Skeletal muscle tissue (tissue), 4 donors: ENCODE data around the gene SHD. TPM values are rescaled to one million over a fixed set of nuclear protein-coding genes. Genes with fewer than 3 reads are reported as not detected.

Experiments
- H3K27ac ChIP-seq: one replicate; pipeline ENCODE4 v1.7.0; 2013; ENCODE audit warnings: mild to moderate bottlenecking, low read depth, low read length, inconsistent platforms
- H3K27me3 ChIP-seq, 3 donors: one replicate each; pipeline ENCODE4 v1.7.0; 2013; ENCODE audit warnings: low read length in 3 of 3; ENCODE audit not compliant: control insufficient read depth in 3 of 3, insufficient read depth in 3 of 3
- H3K36me3 ChIP-seq, 3 donors: one replicate each; pipeline ENCODE4 v1.7.0; 2013; ENCODE audit warnings: low read length in 3 of 3; ENCODE audit not compliant: control insufficient read depth in 3 of 3, insufficient read depth in 3 of 3
- H3K4me1 ChIP-seq, 3 donors: one replicate each; pipeline ENCODE4 v1.7.0; 2013; ENCODE audit warnings: low read length in 3 of 3, mild to moderate bottlenecking in 3 of 3; ENCODE audit not compliant: control insufficient read depth in 3 of 3, insufficient read depth in 3 of 3
- H3K4me3 ChIP-seq, 3 donors: one replicate each; pipeline ENCODE4 v1.7.0; 2013; ENCODE audit warnings: low read length in 3 of 3
- H3K9ac ChIP-seq, 3 donors: one replicate each; pipeline ENCODE4 v1.7.0; 2013; ENCODE audit warnings: low read length in 3 of 3, mild to moderate bottlenecking in 3 of 3, moderate library complexity in 2 of 3, low read depth in 1 of 3
- H3K9me3 ChIP-seq, 3 donors: one replicate each; pipeline ENCODE4 v1.7.0; 2013; ENCODE audit warnings: low read length in 3 of 3; ENCODE audit not compliant: control insufficient read depth in 3 of 3
- total RNA-seq: library from RNA; depleted of rRNA; stranded (reverse); fragments of >200 nt; gene quantifications from one replicate; pipeline ENCODE4 v1.2.3, GENCODE V29; 2014
- donor health status: Osteomylitis.

SHD gene
- total RNA-seq, 1 donor from 2014 or later, result 24.5 TPM

DNA sequence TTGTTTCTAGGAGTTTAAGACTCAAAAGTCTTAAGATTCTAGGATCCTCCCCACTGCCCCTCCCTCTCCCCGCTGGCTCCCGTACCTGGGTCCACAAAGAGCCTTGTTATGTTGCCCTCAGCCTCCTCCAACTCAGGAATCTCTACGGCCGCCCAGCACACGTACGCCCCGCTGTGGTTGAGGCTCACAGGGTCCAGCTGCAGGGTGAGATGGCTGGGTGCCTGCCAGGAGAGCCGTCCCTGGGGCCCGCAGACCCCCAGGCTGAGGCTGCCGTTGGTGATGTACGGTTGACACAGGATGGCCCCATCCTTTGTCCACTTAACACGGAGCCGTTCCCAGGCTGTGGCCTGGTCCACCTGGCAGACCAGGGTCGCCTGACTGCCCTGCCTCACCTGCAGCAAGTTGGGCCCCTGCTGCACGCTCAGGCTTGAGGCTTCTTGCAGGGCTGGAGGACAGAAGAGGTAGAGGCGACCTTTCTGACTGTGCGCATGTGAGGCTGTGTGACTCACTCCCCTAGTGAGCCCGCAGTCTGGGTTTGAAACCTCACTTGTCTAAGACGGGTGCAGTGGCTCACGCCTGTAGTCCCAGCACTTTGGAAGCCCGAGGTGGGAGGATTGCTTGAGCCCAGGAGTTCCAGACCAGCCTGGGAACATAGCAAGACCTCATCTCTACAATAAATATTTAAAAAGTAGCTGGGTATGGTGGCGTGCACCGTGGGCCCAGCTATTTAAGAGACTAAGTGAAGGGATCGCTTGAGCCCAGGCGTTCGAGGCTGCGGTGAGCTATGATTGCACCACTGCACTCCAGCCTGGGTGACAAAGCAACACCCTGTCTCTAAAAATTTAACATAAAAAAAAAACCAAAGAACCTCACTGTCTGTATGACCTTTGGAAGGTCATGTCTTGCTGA, 19.1 kb downstream of the SHD start:
- no peak overlapping the region for H3K27ac ChIP-seq
- no peaks in the 10 kb centered on the region for H3K9me3 ChIP-seq
- peaks cover 16 to 24% (median 21%) of the 10 kb centered on the region in 3 donors for H3K27me3 ChIP-seq

DNA sequence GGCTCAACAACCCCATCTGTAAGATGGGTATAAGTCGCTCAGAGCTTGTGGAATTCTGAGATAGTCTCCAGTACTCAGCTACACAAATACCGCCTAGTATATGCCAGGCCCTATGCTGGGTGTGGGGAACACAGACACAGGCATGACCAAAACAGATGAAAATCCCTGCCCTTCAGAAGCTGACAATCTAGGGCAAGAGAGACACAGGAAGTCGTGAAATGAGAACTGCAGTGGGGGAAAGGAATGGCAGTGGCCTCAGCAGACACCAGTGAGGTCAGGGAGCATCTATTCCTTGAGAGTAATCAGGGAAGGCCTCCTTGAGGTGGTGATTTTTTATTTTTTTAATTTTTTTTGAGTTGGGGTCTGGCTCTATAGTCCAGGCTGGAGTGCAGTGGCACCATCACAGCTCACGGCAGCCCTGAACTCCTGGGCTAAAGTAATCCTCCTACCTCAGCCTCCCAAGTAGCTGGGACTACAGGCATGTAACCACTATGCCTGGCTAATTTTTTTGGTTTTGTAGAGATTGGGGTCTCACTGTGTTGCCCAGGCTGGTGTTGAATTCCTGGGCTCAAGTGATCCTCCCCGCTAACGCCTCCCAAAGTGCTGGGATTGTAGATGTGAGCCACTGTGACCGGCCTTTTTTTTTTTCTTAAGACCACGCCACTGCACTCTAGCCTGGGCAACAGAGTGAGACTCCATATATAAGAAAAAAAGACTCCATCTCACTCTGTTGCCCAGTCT, 19.9 kb downstream of the SHD start:
- no peak overlapping the region for H3K27ac ChIP-seq
- H3K27me3 ChIP-seq, result peaks cover 20 to 27% (median 25%) of the 10 kb centered on the region in 3 donors
- H3K36me3 ChIP-seq, result no peaks in the 10 kb centered on the region
- no peak overlapping the region for H3K4me3 ChIP-seq
- H3K9me3 ChIP-seq, result no peaks in the 10 kb centered on the region
- no peaks in the 10 kb centered on the region for H3K4me1 ChIP-seq
- no peak overlapping the region for H3K9ac ChIP-seq

More for the DNA sequence above, 19.1 kb downstream of the SHD start:
- H3K4me1 ChIP-seq, result no peaks in the 10 kb centered on the region
- no peak overlapping the region for H3K9ac ChIP-seq
- no peaks in the 10 kb centered on the region for H3K36me3 ChIP-seq
- no peak overlapping the region for H3K4me3 ChIP-seq

DNA sequence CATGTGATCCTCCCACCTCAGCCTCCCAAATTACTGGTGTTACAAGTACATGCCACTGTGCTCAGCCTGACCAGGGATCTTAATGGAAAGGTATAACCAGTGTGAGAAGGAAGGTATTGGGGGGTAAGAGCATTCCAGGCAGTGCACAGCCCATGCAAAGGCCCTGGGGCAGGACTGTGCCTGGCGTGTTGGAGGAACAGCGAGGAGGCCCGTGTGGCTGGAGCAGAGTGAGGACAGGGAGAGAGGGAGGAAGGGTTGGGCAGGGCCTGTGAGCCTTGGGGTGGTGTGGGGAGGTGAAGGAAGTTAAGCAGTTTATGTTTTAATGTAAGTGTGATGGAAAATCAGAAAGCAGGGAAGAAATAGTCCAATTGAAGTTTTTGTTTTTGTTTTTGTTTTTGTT, 21.5 kb downstream of the SHD start:
- Histone ChIP-seq H3K27ac (no peak overlapping the region), H3K27me3 (peaks cover 23 to 29% (median 24%) of the 10 kb centered on the region in 3 donors), H3K4me1 (no peaks in the 10 kb centered on the region), H3K9ac (no peak overlapping the region), H3K9me3 (no peaks in the 10 kb centered on the region), H3K4me3 (no peak overlapping the region), H3K36me3 (no peaks in the 10 kb centered on the region)

DNA sequence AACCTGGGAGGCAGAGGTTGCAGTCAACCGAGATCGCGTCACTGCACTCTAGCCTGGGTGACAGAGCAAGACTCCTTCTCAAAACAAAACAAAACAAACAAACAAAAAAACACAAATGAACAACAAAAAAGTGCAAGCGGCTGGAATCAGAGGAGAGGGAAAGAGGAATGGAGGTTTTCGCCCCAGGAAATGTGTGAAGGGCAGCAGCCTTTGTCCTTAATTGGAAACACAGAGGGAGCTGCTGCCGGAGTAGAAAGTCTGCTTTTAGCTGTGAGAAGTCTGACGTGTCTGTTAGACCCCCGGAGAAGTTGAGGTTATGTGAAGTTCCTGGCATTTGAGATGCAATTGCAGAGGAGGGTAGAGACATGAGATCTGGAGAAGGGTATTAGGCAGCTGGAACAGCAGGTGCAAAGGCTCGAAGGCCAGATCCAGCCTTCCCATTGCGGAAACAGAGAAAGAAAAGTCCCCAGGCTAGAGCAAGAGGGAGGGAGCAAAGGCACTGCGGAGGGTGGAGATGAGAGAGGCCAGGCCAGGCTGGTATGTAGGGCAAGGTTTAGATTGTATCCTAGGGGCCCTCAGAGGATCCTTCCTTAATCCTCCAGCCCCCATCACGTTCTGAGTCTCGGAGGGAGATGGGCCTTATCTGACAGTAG, 22.6 kb downstream of the SHD start:
- Histone ChIP-seq H3K4me3 (no peak overlapping the region), H3K27ac (no peak overlapping the region), H3K4me1 (no peaks in the 10 kb centered on the region), H3K9me3 (no peaks in the 10 kb centered on the region), H3K27me3 (peaks cover 17 to 27% (median 22%) of the 10 kb centered on the region in 3 donors), H3K9ac (no peak overlapping the region), H3K36me3 (no peaks in the 10 kb centered on the region)

DNA sequence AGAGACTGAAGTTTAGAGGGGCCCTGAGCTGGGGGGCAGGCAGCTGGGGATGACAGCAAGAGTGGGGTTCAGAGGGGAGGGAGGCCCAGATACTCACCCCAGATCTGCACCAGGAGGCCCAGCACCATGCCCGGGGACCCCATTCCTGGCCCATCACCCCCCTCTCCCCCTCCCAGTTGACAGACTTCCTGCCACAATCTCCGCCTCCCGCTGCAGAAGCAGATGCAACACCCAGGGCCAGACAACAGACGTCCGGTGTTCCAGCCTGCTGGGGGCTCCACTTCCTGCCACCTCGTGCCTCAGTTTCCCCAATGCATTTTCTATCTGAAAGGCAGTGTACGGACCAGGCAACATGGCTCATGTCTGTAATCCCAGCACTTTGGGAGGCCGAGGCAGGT, 23.2 kb downstream of the SHD start, which contains the start of gene TMIGD2:
TSS of gene TMIGD2 (minus strand) at position 147 of the 398 bp plus-strand sequence. CDS start at position 143, 4 bp downstream.
- Histone ChIP-seq H3K27me3 (peaks cover 17 to 28% (median 23%) of the 10 kb centered on the region in 3 donors), H3K9ac (no peak within 1 kb of the TSS), H3K4me3 (no peak within 1 kb of the TSS), H3K9me3 (no peaks in the 10 kb centered on the region), H3K4me1 (no peaks in the 10 kb centered on the region), H3K36me3 (no peaks in the 10 kb centered on the region), H3K27ac (no peak within 1 kb of the TSS)

DNA sequence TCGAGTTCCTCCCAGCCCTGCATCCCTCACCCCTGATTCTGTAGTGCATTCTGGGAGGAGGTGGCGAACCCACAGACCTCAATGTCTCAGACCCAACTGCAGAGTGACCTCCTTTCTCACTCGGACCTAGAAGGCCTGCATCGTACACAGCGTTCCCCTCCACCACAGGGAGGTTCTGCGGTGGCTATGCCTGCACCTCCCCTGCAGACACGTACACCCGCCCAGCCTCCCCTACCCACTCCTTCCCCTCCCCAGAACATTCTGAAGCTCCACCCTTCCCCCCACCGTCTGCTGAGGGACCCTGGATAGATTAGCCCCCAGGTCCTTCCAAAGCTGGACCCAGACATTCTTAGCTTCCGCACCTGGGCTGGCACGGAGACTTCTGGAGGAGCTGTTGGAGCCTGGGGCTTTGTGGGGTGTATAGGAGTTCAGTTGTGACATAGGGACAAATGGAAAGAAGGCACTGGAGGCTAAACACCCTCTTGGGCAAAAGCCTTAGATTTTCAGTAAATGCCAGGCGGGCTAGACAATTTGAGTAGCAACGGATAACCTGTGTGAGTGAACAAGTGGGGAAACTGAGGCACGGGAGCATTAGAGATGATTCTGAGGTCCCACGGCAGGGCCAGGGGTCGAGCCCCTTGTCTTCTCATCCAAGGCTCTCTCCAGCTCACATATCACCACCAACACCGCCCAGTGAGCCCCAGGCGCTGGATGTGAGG, 24.9 kb downstream of the SHD start:
- H3K9ac ChIP-seq, result no peak overlapping the region
- no peaks in the 10 kb centered on the region for H3K9me3 ChIP-seq
- no peak overlapping the region for H3K4me3 ChIP-seq
- no peaks in the 10 kb centered on the region for H3K4me1 ChIP-seq
- H3K27me3 ChIP-seq, result peaks cover 17 to 28% (median 23%) of the 10 kb centered on the region in 3 donors
- H3K27ac ChIP-seq, result no peak overlapping the region
- H3K36me3 ChIP-seq, result no peaks in the 10 kb centered on the region

DNA sequence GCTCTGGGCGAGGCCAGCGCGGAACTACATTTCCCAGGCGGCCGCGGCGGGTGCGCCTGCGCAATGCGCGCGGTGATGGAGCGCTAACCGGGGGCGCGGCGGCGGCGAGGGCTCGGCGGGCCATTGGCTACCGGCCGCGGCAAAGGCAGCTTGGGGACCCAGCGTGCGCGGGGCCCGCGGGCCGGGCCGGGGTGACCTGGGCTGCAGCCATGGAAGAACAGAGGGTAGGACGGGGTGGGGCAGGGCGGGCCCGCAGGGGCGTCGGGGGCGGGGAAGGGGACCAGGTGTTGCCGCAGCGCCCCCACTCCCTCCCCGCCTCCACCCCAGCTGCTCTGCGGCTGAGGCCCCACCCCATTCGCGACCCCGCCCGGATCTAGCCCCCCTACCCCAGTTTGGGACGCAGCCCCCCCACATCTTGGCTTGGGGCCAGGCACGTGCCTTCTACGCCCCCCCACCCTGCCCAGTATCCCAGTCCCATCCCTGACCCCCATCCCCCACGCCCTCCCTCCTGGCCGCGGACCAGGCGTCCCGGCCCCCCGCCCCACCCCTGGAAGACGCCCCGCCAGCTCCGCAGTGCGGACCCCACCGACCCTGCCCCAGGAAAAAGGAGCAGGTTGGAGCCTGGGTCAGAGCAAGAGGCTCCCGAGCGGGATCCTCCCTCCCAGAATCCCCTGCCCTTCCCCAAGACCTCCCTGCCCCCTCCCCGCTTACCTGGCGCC, 25.6 kb downstream of the SHD start, which contains the start of gene FSD1:
TSS of gene FSD1 (plus strand) at position 61 of the 719 bp plus-strand sequence. CDS start at position 210, 149 bp downstream.
- H3K27me3 ChIP-seq, result peaks cover 17 to 28% (median 23%) of the 10 kb centered on the region in 3 donors
- H3K4me1 ChIP-seq, result no peaks in the 10 kb centered on the region
- H3K9ac ChIP-seq, result no peak within 1 kb of the TSS
- no peak within 1 kb of the TSS for H3K4me3 ChIP-seq
- no peak within 1 kb of the TSS for H3K27ac ChIP-seq
- no peaks in the 10 kb centered on the region for H3K36me3 ChIP-seq
- H3K9me3 ChIP-seq, result no peaks in the 10 kb centered on the region

DNA sequence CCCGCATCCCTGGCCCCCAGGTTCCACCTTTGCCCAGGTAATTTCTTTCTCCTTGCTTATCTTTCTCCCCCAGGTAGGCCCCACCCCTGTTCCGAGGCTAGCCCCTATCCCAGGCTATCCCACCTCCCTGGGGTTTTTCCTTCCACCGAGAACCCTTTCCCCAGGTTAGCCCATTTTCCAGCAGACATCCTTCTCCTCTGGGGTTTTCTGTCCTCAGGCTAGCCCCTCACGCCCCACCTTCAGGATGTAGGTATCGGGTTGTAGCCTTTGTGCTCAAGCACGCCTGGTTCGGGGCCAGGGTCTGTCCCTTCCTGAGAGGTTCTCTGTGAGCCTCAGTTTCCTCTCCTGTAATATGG, 26.2 kb downstream of the SHD start:
- Histone ChIP-seq H3K9me3 (no peaks in the 10 kb centered on the region), H3K36me3 (no peaks in the 10 kb centered on the region), H3K27me3 (peaks cover 17 to 28% (median 23%) of the 10 kb centered on the region in 3 donors), H3K9ac (no peak overlapping the region), H3K4me1 (no peaks in the 10 kb centered on the region), H3K4me3 (no peak overlapping the region), H3K27ac (no peak overlapping the region)

DNA sequence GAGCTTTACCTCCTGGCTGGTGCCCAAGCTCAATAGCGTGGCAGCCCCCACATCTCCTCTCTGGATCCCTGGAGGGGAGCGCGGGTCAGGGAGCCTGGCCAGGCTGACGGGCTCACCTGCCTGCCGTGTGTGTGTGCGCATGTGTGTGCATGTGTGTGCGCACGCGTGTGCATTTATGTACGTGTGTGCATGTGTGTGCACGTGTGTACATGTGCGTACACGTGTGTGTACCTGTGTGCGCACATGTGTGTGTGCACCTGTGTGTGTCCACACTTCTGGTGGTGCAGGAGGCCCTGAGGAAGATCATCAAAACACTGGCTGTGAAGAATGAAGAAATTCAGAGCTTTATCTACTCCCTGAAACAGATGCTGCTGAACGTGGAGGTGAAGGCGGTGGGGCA, 26.6 kb downstream of the SHD start:
- Histone ChIP-seq H3K4me1 (no peaks in the 10 kb centered on the region), H3K9me3 (no peaks in the 10 kb centered on the region), H3K27ac (no peak overlapping the region), H3K9ac (no peak overlapping the region), H3K4me3 (no peak overlapping the region), H3K27me3 (peaks cover 17 to 28% (median 23%) of the 10 kb centered on the region in 3 donors), H3K36me3 (no peaks in the 10 kb centered on the region)
